Activated naive CD8-positive, alpha-beta T cell treated with anti-CD3 and anti-CD28 coated beads, Interleukin-2, amount 10 ng/mL, durations not matched to agents 7 days and 5 days (primary cell): ENCODE measurements around the gene PIK3R5. TPM values are rescaled to one million over a fixed set of nuclear protein-coding genes. Genes with fewer than 3 reads are reported as not detected.
"Not testable (repeated sequence)": the region's sequence is repeated elsewhere in the genome, so short reads cannot be mapped to it uniquely, and the experiment has no call there.

Experiments
- ATAC-seq: fragments of 150-1000 bp; cut with Tn5 transposase; one replicate; pipeline ENCODE4 v1.10.0; 2021; ENCODE audit warnings: low read depth, moderate library complexity
- POLR2A ChIA-PET: fragments of 350-600 bp; sonication (Branson Sonifier 250); formaldehyde crosslinking; loops from one replicate; lab custom pipeline; 2021; ENCODE audit warnings: antibody characterized with exemption; lab: Charles Lee
- DNase-seq: peaks from one replicate; pipeline ENCODE4 v3.0.0; 2021
- H3K27ac Mint-ChIP-seq: one replicate; pipeline ENCODE4 v1.8.0; 2022; ENCODE audit warnings: mild to moderate bottlenecking, mixed read lengths
- H3K27me3 Mint-ChIP-seq: one replicate; pipeline ENCODE4 v1.8.0; 2022; ENCODE audit warnings: mild to moderate bottlenecking, moderate library complexity, mixed read lengths
- H3K36me3 Mint-ChIP-seq: one replicate; pipeline ENCODE4 v1.8.0; 2021; ENCODE audit warnings: mild to moderate bottlenecking, mixed read lengths
- H3K4me1 Mint-ChIP-seq: one replicate; pipeline ENCODE4 v1.8.0; 2021; ENCODE audit warnings: mixed read lengths
- H3K4me3 Mint-ChIP-seq: one replicate; pipeline ENCODE4 v1.8.0; 2022; ENCODE audit warnings: mild to moderate bottlenecking, moderate library complexity, mixed read lengths
- H3K9me3 Mint-ChIP-seq: one replicate; pipeline ENCODE4 v1.8.0; 2021; ENCODE audit warnings: mixed read lengths
- total RNA-seq, 2 experiments: library from RNA; stranded (reverse); gene quantifications; one replicate each; pipeline ENCODE4 v1.2.3, GENCODE V29; 2021

The PIK3R5 gene
- total RNA-seq, 2 experiments from 2014 or later: 81.4 to 84.0 TPM

DNA sequence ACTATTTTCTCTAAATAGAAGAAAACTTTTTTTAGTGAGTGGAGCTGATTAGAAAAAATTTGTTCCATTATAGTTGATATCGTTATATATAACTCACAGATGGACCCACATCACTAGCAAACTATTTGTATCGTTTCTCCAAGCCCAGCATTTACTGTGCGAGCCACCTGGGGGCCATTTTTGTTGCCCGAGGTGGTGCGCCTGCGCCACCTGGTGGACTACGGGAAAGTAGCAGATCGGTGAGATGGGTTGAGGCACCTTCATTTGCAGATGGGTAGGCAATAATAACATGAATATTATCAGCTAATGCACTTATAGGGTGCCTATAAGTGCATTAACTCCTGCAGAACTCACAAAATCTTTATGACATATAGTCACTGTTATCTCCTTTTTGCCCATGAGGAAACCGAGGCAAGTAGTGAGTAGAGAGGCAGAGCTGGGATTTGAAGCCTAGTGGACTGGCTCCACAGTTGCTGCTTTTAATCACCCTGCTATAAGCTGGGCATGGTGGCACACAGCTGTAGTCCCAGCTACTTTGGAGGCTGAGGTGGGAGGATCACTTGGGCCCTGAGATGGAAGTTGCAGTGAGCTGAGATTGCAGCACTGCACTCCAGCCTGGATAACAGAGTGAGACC is 32.6 kb upstream of the PIK3R5 start:
- no peak overlapping the region for H3K27ac Mint-ChIP-seq
- no peaks in the 10 kb centered on the region for H3K36me3 Mint-ChIP-seq
- H3K9me3 Mint-ChIP-seq: no peaks in the 10 kb centered on the region
- H3K4me1 Mint-ChIP-seq: peaks cover 10% of the 10 kb centered on the region
- H3K4me3 Mint-ChIP-seq: no peak overlapping the region
- peak; percentile 85 for DNase-seq
- H3K27me3 Mint-ChIP-seq: peaks cover 33% of the 10 kb centered on the region
- POLR2A ChIA-PET: no interaction called here
- peak; percentile 77 for ATAC-seq

DNA sequence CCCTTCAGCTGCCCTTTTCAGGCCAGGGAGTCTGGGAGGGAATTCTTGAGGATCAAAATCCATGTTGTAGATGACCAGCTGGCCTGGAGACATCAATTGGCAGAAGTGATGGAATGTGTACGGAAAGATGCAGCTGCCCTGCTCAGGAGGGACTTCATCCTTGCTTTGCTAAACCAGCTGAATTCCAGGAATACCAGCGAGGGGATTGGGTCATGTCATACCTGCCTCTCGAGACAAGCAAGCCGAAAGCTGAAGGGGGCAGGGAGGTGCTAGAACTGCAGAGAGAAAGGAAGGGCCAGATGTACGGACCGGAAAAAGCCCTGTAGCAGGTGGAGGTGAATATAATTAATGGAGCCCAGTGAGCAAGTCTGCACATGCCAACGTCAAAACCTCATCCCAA is 30.2 kb upstream of the PIK3R5 start:
- H3K4me1 Mint-ChIP-seq: peaks cover 10% of the 10 kb centered on the region
- H3K27me3 Mint-ChIP-seq: peaks cover 15% of the 10 kb centered on the region
- POLR2A ChIA-PET: no interaction called here
- H3K27ac Mint-ChIP-seq: no peak overlapping the region
- H3K9me3 Mint-ChIP-seq: no peaks in the 10 kb centered on the region
- no peak overlapping the region for H3K4me3 Mint-ChIP-seq
- DNase-seq: no peak
- H3K36me3 Mint-ChIP-seq: no peaks in the 10 kb centered on the region
- no peak for ATAC-seq

DNA sequence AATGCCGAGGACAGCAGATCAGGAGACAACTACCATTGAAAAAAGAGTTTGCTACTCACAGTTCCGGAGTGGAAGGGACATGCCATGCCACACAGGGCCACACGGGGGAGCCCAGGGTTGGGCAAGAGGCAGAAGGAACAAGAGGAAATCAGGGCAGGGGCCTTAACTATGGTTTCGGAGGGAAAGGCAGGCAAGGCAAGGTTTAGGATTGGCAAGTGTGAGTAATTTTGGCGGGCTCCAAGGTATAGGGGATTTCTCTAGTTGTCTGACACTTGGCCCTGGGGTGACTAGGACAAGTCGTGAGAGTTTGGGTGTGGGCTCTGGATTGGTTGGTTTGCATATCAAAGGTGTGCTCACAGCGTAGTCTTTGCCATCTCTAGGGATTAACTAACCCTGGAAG is 28.8 kb upstream of the PIK3R5 start:
- H3K36me3 Mint-ChIP-seq: no peaks in the 10 kb centered on the region
- peak; percentile 75 for DNase-seq
- no peaks in the 10 kb centered on the region for H3K9me3 Mint-ChIP-seq
- ATAC-seq: peak; percentile 25
- H3K27ac Mint-ChIP-seq: no peak overlapping the region
- H3K27me3 Mint-ChIP-seq: peaks cover 11% of the 10 kb centered on the region
- H3K4me3 Mint-ChIP-seq: no peak overlapping the region
- POLR2A ChIA-PET: interaction anchor here (0.7 kb wide), 1 partner anchor 822 kb away, joined by 4 read pairs; no protein-coding TSS in a partner anchor
- H3K4me1 Mint-ChIP-seq: peaks cover 10% of the 10 kb centered on the region

DNA sequence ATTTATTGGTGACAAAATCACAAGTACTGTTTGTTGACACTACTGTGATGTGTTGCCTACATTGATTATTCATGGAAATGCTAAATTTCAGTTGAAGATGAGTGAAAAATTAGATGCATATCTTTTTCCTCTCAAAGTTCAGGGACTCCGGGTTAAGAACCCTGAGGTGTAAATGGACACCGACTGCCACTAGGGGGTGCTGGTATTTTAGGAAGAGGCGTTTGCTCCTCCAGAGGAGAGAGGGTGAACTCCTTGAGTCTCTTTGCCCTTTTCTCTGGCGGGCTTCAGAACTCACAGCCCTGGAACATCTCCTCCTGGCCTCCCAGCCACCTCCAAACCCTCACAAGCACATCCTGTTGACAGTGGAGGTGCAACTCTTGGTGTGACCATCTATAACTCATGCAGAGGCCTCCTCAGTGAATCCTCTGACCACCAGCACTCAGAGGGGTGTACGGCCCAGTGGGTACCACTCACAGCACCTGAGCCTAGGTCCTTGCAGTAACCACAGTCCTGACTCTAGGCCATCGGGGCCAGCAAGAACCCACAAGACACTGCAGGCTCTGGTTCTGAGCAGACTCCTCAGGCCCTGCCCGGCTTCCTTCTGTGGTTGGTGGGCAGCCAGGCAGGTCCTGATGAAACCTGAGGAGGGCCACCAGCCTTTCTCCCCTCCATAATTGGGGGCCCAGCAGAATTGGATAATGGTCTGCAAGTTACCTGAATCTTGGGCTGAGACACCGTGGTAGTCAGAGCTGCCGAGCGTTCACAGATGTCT is 26.2 kb upstream of the PIK3R5 start:
- Mint-ChIP-seq H3K27me3 (peaks cover 5% of the 10 kb centered on the region), H3K4me1 (peaks cover 7% of the 10 kb centered on the region), H3K4me3 (no peak overlapping the region), H3K27ac (no peak overlapping the region), H3K9me3 (no peaks in the 10 kb centered on the region), H3K36me3 (no peaks in the 10 kb centered on the region)
- ATAC-seq: peak; percentile 76
- DNase-seq: peak; percentile 51
- POLR2A ChIA-PET: no interaction called here

DNA sequence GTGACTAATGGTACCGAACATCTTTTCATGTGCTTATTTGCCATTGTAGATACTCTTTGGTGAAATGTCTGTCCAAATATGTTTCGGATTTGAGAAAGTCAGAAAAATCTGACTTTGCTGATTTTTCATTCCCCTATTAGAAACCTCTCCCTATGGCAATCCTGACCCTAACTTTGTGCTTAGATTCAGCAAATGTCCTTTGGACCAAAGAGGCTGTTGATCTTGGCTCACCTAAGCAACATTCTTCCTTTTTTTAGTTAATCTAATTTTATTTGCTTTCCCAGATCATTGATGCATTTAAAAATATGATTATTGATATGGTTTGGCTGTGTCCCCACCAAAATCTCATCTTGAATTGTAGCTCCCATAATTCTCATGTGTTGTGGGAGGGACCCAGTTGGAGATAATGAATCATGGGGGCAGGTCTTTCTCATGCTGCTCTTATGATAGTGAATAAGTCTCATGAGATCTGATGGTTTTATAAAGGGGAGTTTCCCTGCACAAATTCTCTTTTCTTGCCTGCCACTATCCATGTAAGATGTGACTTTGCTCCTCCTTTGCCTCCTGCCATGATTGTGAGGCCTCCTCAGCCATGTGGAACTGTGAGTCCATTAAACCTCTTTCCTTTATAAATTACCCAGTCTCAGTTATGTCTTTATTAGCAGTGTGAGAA is 22.9 kb upstream of the PIK3R5 start:
- H3K27ac Mint-ChIP-seq, H3K36me3 Mint-ChIP-seq, POLR2A ChIA-PET, H3K9me3 Mint-ChIP-seq, DNase-seq, H3K4me3 Mint-ChIP-seq, ATAC-seq, H3K27me3 Mint-ChIP-seq: not testable (repeated sequence)
- H3K4me1 Mint-ChIP-seq: peaks cover 14% of the 10 kb centered on the region

DNA sequence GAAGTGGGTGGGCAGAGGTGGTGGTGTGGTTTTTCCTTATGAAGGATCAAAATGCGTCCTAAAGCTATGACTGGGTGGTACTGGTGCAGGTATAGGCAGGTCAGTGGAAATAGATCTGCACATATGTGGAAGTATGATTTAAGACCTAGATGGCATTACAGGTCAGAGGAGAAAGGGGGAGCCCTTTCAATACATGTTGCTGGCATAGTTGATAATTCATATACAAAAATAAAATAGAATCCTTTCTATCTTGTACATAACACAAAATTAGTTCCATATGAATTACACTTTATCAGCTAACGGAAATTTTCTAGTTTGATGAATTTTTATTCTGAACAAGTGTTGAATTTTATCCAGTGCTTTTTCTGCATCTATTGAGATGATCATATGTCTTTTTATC is 20.8 kb upstream of the PIK3R5 start:
- peaks cover 9% of the 10 kb centered on the region for H3K4me1 Mint-ChIP-seq
- no peak overlapping the region for H3K4me3 Mint-ChIP-seq
- no peak for ATAC-seq
- no peak overlapping the region for H3K27ac Mint-ChIP-seq
- no peak for DNase-seq
- peaks cover 1% of the 10 kb centered on the region for H3K9me3 Mint-ChIP-seq
- H3K27me3 Mint-ChIP-seq: peaks cover 3% of the 10 kb centered on the region
- POLR2A ChIA-PET: no interaction called here
- peaks cover 1% of the 10 kb centered on the region for H3K36me3 Mint-ChIP-seq

DNA sequence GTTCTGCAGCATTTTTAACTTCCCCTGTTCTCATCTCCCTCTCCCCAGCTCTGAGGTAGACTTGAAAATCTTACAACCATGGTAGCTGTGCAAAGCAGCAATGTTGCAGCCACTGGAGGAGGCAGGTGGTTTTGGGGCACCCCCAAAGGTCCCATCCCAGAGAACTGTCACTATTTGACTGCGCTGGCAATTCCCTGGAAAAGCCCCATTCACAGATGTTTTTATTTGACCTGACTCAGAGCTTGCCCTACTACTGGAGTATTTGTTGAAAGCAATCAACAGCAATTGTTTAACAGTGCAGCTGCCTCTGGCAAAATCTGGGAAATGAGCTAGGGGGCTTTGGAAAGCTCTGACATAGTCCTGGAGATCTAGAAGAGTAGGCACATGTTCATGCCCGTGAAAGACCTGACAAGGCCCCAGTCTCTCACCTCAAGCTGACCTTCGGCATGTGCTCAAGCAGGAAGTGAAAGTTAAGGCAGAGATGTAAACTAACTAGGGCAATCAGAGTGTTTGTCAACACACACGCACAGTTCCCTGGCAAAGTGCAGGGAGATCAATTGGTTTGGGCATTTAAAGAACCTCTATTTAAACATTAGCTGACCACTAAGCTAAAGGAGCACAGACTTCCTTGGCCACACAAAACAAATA is 19.7 kb upstream of the PIK3R5 start:
- Mint-ChIP-seq H3K27ac (no peak overlapping the region), H3K36me3 (peaks cover 1% of the 10 kb centered on the region), H3K9me3 (peaks cover 1% of the 10 kb centered on the region), H3K27me3 (peaks cover 3% of the 10 kb centered on the region), H3K4me1 (peaks cover 8% of the 10 kb centered on the region), H3K4me3 (no peak overlapping the region)
- ATAC-seq (no peak), DNase-seq (no peak)
- POLR2A ChIA-PET: interaction anchor here (0.6 kb wide), 1 partner anchor 119 kb away, joined by 3 read pairs; no protein-coding TSS in a partner anchor

DNA sequence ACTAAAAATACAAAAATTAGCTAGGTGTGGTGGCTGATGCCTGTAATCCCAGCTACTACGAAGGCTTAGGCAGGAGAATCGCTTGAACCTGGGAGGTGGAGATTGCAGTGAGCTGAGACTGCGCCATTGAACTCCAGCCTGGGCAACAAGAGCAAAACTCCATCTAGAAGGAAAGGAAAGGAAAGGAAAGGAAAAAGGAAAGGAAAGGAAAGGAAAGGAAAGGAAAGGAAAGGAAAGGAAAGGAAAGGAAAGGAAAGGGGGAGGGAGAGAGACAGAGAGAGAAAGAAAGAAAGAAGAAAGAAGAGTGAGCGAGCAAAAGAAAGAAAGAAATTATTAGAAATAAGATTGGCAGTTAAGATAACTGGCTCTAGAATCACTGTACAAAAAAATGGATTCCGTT is 18.7 kb upstream of the PIK3R5 start:
- H3K27ac Mint-ChIP-seq, H3K4me1 Mint-ChIP-seq, DNase-seq, H3K4me3 Mint-ChIP-seq, ATAC-seq, H3K27me3 Mint-ChIP-seq, H3K36me3 Mint-ChIP-seq, POLR2A ChIA-PET, H3K9me3 Mint-ChIP-seq: not testable (repeated sequence)

DNA sequence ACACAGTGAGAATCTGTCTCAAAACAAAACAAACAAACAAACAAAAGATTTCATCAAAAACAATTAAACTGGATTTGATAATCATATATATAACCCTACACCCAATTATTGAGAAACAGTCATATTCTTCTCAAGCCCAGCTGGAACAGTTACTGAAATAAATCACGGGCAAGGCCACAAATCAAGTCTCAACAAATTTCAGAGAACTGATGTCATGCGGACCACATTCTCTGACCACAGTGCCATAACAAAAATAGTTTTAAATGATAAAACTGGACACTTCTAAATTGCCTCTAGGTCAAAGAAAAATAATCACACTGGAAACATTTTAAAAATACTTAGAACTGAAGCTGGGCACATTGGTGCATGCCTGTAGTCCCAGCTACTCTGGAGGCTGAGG is 15.9 kb upstream of the PIK3R5 start:
- no peak overlapping the region for H3K27ac Mint-ChIP-seq
- H3K27me3 Mint-ChIP-seq: peaks cover 2% of the 10 kb centered on the region
- peaks cover 1% of the 10 kb centered on the region for H3K36me3 Mint-ChIP-seq
- POLR2A ChIA-PET: no interaction called here
- H3K4me3 Mint-ChIP-seq: no peak overlapping the region
- DNase-seq: no peak
- no peak for ATAC-seq
- peaks cover 1% of the 10 kb centered on the region for H3K9me3 Mint-ChIP-seq
- H3K4me1 Mint-ChIP-seq: peaks cover 10% of the 10 kb centered on the region

DNA sequence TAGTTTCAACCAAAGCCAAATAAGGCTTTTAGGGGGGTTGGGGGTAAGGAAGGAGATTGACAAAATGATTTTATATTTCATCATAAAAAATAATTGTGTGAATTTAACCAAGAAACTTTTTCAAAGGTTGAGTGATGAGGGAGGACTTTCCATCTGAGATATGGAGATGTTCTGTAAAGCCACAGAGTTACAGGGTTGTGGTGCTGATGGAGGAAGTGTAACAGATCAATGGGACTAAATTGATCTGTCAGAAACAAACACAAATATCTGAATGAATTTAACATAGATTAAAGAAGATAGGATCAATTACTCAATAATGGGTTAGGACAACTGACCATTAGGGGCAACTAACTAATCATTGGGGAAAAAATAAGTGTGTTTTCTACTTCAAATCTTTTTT is 14.2 kb upstream of the PIK3R5 start:
- DNase-seq (no peak), ATAC-seq (no peak)
- H3K27me3 Mint-ChIP-seq: peaks cover 2% of the 10 kb centered on the region
- peaks cover 1% of the 10 kb centered on the region for H3K36me3 Mint-ChIP-seq
- peaks cover 2% of the 10 kb centered on the region for H3K4me1 Mint-ChIP-seq
- H3K4me3 Mint-ChIP-seq: no peak overlapping the region
- H3K9me3 Mint-ChIP-seq: peaks cover 1% of the 10 kb centered on the region
- no peak overlapping the region for H3K27ac Mint-ChIP-seq
- POLR2A ChIA-PET: no interaction called here

DNA sequence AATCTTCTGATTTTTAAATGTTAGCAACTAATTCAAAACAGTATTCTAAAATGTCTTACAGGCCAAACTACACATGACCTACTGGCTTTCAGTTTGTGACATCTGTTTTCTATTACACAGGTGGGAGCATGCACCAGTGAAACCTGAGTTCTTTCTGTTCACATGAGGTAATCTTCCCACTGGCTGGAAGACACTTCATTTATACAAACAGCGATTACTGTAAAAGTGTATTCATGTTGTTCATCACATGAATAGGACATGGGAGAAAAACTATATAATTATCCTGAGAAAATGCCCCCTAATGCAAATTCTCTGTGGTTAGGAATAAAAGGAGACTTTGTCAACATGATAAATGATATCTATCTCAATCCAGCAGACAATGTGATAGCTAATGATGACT is 11.1 kb upstream of the PIK3R5 start:
- POLR2A ChIA-PET: interaction anchor here (1.0 kb wide), 1 partner anchor 11 kb away, joined by 4 read pairs; the partner anchor contains the start of gene PIK3R5
- no peak for ATAC-seq
- H3K4me1 Mint-ChIP-seq: peaks cover 2% of the 10 kb centered on the region
- H3K4me3 Mint-ChIP-seq: no peak overlapping the region
- peaks cover 3% of the 10 kb centered on the region for H3K9me3 Mint-ChIP-seq
- DNase-seq: no peak
- peaks cover 2% of the 10 kb centered on the region for H3K27me3 Mint-ChIP-seq
- no peak overlapping the region for H3K27ac Mint-ChIP-seq
- H3K36me3 Mint-ChIP-seq: no peaks in the 10 kb centered on the region

DNA sequence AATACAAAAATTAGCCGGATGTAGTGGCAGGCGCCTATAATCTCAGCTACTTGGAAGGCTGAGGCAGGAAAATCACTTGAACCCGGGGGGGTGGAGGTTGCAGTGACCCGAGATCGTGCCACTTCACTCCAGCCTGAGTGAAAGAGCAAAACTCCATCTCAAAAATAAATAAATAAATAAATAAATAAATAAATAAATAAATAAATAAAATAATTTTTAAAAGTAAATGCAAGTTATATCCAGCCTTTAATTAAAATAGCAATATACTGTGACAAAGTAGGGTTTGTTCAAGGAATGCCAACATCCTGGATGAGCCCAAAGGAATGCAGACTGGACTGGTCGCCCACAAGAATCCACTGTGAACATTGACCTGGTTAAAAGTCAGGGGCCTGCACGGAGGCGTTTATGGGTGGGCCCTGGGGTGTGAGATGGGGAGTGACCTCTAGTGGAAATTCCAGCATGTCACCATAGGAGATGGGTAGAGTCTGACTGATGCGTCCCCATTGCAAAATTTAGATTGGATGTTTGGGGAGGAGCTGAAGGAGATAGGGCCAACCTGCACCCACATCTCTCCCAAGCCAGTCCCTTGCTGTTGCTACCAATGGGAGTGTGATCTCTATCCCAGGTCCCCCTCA is 9.7 kb upstream of the PIK3R5 start:
- no peak overlapping the region for H3K27ac Mint-ChIP-seq
- DNase-seq (no peak), ATAC-seq (no peak)
- H3K4me3 Mint-ChIP-seq: no peak overlapping the region
- H3K36me3 Mint-ChIP-seq: no peaks in the 10 kb centered on the region
- peaks cover 2% of the 10 kb centered on the region for H3K4me1 Mint-ChIP-seq
- H3K9me3 Mint-ChIP-seq: peaks cover 4% of the 10 kb centered on the region
- peaks cover 2% of the 10 kb centered on the region for H3K27me3 Mint-ChIP-seq
- POLR2A ChIA-PET: no interaction called here

DNA sequence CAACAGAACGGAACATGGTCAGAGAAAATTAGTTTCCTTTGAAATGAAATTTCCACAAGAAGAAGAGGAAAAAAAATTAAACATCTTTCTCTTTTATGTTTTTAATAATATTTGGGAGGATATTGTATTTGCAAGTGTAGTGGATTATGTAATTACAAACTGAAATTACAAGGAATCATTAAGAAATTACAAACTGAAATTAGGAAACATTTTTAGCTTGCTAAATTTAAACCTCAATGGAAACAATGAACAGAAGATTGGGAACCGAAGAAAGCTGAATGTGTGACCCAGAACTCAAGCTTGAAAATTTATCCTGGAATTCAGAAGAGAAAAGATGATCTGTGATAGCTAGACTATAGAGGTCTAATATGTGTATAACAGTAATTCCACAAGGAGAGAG is 4.4 kb upstream of the PIK3R5 start:
- peaks cover 15% of the 10 kb centered on the region for H3K4me1 Mint-ChIP-seq
- POLR2A ChIA-PET: no interaction called here
- no peaks in the 10 kb centered on the region for H3K27me3 Mint-ChIP-seq
- H3K4me3 Mint-ChIP-seq: no peak overlapping the region
- peaks cover 10% of the 10 kb centered on the region for H3K36me3 Mint-ChIP-seq
- no peak for ATAC-seq
- no peak overlapping the region for H3K27ac Mint-ChIP-seq
- H3K9me3 Mint-ChIP-seq: peaks cover 6% of the 10 kb centered on the region
- DNase-seq: no peak
